Renal cortical epithelial cell (primary cell): ENCODE results near the gene FXYD1. TPM values are rescaled to one million over a fixed set of nuclear protein-coding genes. Genes with fewer than 3 reads are reported as not detected.

Experiments
- DNase-seq: peaks from one replicate; pipeline ENCODE4 v3.0.0-alpha.2; 2011; ENCODE audit warnings: low read depth
- total RNA-seq: library from RNA; depleted of rRNA; stranded (reverse); fragments of >200 nt; gene quantifications from 2 replicates; pipeline ENCODE4 v1.2.3, GENCODE V29; 2014

Gene FXYD1
- total RNA-seq, 1 donor from 2014 or later = not detected

- no peak for DNase-seq
Measured at GRCh38 chr19:35162471-35163326, 24.1 kb downstream of the FXYD1 start.

DNA sequence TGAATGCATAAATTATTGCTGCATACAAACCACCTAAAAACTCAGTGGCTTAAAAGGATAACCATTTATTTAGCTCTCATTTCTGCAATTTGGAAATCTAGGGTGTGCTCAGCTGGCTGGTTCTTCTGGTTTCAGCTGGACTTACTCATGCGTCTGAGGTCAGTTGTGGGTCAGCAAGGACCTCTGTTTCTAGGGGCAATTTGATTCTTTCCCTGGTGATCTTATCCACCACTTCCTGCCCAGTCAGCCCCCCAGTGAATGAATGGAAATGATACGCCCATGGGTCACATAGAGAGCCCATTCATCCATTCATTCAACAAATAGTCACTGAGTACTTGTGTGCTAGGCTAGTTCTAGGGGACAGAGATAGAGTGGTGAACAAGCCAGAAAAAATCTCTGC lies 25.8 kb downstream of the FXYD1 start:
- no peak for DNase-seq

DNA sequence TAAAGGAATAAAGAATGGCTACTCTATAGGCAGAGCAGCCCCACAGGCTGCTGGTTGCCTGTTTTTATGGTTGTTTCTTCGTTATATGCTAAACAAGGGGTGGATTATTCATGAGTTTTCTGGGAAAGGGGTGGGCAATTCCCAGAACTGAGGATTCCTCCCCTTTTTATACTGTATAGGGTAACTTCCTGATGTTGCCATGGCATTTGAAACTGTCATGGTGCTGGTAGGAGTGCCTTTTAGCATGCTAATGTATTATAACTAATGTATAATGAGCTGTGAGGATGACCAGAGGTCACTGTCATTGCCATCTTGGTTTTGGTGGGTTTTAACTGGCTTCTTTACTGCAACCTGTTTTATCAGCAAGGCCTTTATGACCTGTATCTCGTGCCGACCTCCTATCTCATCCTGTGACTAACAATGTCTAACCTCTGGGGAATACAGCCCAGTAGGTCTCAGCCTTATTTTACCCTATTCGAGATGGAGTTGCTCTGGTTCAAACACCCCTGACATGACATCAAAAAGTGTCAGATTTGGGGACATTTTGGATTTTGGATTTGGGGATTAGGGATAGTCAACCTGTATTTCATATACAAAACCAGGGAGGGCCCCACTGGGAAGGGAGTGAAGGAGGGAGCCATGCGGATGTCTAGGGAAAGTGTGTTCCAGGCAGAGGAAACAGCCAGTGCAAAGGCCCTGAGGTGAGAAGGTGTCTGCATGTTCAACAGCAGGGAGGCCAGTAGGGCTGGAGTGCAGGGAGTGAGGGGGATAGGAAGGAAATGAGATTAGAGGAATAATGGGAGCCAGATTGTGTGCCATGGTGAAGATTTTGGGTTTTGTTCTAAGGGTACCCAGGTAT lies 26.8 kb downstream of the FXYD1 start:
- no peak for DNase-seq

DNA sequence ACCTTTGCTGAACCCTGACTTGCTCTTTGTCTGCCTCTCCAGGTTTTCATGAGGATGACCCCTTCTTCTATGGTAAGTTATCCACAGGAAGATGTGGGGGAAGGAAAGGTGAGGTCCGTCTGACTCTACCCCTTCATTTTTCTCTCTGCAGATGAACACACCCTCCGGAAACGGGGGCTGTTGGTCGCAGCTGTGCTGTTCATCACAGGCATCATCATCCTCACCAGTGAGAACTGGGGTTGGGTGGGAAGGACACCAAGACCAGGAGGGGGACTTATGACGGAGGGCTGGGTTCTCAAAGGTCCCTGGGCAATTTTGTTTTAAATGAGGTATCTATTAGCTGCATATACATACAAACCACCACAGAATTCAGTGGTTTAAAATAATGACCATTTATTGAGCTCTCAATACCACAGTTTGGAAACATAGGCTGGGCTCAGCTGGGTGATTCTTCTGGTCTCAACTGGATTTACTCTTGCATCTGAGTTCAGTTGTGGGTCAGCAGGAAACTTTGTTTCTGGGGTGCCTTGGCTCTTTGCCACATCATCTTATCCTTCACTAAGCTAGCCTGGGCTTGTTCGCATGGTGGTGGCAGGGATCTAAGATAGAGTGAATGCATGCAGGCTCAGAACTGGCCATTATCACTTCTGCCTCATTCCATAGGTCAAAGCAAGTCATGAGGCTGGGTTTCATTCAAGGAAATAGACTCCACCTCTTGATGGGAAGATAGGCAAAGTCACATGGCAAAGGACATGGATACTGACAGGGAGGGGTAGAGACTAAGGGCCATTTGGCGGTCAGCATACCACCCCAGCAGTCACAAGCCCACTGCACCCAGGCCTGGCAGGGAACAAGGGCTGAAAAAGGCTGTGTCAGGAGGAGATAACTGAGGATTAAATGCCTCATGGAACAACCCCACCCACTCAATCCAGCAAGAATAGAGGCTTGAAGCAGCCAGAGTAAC lies 27.8 kb downstream of the FXYD1 start:
- DNase-seq = no peak

- no peak for DNase-seq
Measured at GRCh38 chr19:35167251-35168119, 28.9 kb downstream of the FXYD1 start.

DNA sequence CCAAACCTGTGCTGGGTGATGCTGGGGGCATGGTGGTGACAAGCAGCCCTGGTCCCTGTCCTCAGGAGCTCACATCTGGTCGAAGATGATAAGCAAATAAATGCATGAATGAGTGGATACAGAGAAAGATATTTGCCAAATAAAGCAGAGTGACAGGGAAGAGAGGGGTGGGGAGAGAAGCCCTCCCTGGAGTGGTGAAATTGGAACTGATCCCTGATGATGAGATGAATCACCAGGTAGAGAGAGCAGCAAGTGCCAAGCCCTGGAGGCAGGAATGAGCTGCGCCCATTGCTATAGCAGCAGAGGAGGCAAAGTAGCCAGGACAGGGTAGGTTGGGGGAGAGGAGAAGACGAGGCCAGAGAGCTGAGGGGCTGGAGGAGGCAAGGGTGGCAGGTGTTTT lies 29.6 kb downstream of the FXYD1 start:
- no peak for DNase-seq

- no peak for DNase-seq
Measured at GRCh38 chr19:35169221-35169995, 30.8 kb downstream of the FXYD1 start.

GRCh38 chr19:35170359-35171061 lies 31.9 kb downstream of the FXYD1 start:
- no peak for DNase-seq

DNA sequence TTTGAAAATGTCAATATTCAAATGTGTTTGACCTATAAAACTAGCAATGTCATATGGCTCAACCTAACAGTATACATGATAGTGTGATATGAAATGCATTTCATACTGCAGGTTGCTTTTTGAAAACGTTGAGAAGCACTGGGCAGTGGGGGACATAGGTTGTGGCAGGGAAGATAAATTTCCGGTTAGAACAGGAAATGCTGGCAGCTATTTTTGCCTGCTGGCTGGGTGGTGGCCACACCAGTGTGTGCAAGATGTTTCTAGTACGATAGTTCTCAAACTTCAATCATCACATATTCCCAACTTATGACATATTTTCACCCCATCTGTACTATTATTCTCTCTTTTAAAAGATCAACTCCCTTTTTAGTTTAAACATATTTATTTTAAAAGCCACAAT lies 33.1 kb downstream of the FXYD1 start:
- no peak for DNase-seq

DNA sequence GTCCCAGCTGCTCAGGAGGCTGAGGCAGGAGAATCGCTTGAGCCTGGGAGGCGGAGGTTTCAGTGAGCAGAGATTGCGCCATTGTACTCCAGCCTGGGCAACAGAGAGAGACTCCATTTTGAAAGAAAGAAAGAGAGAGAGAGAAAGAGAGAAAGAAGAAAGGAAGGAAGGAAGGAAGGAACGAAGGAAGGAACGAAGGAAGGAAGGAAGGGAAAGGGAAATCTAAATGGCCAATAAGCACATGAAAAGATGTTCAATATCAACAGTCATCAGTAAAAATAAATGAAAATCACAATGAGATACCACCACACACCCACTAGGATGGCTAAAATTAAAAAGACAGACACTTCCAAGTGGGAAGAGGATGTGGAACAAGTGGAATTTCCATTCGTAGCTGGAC lies 35.6 kb downstream of the FXYD1 start:
- no peak for DNase-seq

- DNase-seq = no peak
Measured at GRCh38 chr19:35176181-35176570, 37.6 kb downstream of the FXYD1 start.

DNA sequence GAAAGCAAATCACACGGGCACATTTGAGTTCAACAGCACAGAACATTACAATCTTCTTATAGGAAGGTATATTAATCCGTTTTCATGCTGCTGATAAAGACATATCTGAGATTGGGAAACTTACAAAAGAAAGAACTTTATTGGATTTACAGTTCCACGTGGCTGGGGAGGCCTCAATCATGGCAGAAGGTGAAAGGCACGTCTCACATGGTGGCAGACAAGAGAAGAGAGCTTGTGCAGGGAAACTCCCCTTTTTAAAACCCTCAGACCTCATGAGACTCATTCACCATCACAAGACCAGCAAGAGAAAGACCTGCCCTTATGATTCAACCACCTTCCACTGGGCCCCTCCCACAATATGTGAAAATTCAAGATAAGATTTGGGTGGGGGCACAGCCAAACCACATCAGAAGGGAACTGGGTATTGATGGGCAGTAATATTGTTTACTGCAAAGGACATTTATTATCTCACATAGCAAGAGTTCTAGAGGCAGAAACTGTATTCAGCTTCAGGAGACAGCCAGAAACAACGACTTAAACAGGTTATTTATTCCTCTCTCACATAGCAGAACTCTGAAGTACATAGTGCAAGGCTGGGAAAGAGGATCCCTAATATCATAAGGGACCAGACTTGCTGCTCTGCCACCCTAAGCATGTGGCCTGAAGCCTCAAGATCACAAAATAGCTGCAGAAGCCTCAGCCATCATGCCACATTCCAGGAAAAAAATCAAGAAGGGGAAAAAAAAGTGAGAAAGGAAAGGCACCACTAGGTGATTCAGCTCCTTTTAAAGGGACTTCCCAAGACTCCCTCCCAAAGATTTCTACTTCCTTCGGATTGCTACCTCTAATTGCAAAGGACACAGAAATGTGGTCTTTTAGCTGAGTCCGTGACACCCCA lies 39.0 kb downstream of the FXYD1 start:
- no peak for DNase-seq

DNA sequence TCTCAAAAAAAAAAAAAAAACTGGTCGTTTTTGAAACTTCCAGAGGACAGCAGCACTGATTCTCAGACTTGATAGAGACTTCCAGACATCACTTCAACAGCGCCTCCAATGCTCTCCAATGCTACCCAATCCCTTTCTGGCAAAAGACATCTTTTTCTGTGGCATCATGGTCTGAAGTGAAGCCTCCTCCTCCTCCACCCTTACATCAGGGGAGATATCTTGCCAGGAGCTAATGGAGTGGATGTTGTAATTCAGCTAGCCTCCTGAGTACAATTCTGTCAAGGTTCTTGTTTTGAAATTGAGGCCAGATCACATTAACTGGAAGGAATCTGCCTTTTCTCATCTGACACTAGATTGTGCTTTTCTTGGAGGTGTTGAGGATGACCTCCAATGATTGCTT lies 40.1 kb downstream of the FXYD1 start:
- no peak for DNase-seq

DNA sequence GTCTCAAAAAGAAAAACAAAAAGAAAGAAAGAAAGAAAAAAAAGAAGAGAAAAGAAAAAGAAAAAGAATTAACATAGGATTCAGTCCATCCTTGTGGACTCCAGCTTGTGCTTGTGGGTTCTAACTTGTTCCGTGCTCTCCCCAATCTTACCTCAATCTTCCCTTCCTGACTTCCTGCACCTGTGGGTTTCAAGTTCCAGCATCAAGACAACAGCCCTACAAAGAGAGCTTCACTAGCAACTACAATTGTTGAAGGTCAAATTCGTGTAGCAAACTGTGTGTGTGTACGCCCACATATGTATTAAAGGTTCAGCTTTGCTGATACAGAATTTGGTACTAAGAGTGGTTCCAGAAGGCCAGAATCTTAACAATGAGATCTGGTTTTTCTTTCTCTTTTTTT lies 41.2 kb downstream of the FXYD1 start:
- DNase-seq = no peak

GRCh38 chr19:35181387-35181786 lies 42.8 kb downstream of the FXYD1 start:
- no peak for DNase-seq

GRCh38 chr19:35184267-35184666 lies 45.6 kb downstream of the FXYD1 start:
- DNase-seq = no peak

DNA sequence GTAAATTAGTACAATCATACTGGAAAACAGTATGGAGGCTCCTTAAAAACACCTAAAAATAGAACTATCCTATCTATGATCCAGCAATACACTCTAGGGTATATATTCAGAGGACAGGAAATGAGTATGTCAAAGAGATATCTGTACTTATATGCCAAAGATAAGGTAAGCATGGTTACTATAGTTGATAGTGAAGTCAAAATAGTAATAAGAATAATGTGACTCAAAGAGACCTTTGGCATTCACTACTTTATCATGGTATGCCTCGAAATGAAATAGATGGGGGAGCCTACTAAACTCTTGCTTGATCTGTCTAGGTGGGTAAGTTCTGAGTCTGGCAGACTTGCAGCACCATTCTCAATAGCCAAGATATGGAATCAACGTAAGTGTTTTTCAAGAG lies 46.3 kb downstream of the FXYD1 start:
- DNase-seq = no peak
